GM21367 (cell line): ENCODE measurements around the gene CAPN14.

Experiments
- ATAC-seq: cut with Tn5 transposase; IDR thresholded peaks from one replicate; pipeline ENCODE4 v1.9.1; 2021; ENCODE audit not compliant: unreplicated experiment

The CAPN14 gene

DNA sequence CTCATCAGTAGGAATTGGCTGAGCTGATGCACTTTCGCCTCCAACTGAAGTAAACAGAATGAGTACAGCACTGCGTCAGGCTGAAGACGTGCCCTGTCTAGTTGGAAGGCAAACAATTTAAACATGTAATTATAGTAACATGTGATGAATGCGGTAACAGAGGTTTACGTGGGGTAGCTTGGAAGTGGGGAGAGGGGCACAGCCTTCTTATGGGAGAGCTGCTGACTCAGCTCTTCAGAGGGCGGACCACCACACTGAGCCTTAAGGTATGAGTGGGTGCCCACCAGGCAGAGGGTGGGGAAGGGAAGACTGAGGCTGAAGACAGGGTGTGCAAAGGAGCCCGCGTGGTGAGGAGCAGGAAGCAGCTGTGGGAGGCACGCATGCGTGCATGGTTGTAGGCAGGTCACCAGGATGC is 10.4 kb upstream of the CAPN14 start:
- ATAC-seq = no peak

DNA sequence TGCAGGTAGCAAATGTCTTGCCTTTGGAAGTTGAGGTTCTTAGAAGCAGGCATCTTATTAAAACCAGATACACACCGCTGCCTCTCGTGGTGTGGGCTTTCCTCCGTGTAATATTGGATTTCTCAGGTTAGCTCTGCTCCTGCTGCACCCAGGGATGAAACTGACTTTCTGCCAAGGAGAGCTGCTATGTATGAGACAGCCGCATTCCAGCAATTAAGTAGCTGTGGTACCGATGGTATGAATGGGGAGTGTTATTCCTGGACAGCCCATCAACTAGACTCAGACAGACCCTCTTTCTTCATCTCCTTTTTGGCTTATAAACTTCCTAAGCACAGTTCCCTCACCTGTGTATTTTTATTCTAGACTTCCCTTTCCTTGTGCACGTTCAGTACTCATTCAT is 9.8 kb upstream of the CAPN14 start:
- no peak for ATAC-seq

DNA sequence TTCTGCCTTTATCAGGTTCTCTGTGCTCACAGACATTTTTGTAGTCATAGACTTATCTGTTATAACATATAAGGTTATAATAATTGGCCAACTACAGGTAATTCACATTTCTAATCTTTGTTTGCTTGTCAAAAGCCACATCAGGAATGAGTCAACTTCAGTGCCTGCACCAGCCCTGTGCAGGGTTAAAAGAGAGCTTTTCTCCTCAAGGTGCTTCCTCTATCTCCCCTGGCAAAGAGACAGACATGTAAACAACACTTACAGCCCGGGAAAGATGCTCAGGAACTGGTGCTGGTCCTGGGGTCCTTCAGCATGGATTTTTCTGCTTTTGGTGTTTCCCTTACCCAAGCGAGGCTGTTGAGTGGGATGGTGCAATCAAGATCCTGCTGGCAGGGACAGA is 9.0 kb upstream of the CAPN14 start:
- ATAC-seq = no peak

DNA sequence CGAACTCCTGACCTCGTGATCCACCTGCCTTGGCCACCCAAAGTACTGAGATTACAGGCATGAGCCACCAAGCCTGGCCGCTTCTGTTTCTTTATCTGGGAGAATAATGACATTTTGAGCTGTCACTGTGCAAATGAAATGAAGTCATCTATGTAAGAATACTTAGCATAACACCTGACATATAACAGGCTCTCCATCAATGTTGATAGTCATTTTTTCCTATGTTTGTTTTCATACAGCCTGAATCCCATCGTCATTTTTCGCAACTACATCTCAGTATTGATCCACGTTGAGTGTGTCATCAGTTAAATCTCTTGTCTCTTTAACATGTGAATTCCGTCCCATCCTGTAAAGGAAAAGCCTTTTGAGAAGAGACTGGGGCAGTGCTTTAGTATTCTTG is 6.4 kb upstream of the CAPN14 start:
- no peak for ATAC-seq

DNA sequence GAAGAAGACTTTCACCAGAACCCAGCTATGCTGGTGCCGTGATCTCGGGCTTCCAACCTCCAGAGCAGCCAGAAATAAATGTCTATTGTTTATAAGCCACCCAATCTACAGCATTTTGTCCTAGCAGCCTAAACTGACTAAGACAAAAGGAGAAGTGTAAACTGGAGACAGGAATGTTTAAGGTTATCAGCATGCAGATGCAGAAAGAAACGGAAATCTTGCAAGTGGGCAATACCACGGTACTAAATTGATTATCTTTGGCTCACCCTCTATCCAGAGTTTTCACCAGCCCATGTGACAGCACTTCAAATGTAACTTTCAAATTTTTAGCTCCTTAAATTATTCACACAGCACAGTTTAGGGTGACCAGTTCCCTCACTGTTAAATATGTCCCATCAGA is 5.7 kb upstream of the CAPN14 start:
- ATAC-seq = no peak

DNA sequence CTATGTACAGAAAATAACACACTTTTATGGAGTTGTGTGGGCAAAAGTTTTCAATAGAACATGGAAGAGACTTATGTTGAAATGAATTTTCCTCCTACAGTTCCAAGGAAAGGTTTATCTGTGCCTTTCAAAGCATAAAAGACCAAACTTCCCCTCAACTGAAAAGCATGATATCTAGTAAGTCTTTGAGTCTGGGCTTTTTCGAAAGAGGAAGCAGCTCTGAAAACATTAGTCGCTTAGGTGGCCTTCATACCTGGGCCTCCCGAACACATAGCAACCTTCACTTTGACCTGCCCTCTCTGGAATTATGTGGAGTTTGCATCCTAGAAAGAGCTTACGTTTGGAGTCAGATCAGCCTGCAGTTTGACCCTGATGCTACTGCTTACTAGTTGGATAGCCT is 4.8 kb upstream of the CAPN14 start:
- no peak for ATAC-seq

DNA sequence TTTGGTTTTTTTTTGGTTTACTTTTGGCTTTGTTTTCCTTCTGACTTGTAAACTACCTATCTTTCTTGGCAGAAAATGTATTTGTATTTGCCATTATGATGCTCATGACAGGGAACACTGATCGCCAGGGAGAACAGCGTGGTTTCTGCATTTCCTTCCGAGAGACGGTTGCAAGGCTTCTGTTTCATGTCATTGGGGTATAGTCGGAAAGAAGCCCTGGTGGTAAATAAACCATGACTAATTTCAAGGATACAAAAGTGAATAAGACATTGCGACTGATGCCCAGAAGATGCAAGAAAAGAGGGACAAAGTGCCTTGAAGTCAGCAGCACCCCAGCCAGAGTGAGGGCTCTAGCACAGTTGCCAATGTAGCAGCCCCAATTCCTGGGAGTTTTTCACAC is 4.2 kb upstream of the CAPN14 start:
- no peak for ATAC-seq

DNA sequence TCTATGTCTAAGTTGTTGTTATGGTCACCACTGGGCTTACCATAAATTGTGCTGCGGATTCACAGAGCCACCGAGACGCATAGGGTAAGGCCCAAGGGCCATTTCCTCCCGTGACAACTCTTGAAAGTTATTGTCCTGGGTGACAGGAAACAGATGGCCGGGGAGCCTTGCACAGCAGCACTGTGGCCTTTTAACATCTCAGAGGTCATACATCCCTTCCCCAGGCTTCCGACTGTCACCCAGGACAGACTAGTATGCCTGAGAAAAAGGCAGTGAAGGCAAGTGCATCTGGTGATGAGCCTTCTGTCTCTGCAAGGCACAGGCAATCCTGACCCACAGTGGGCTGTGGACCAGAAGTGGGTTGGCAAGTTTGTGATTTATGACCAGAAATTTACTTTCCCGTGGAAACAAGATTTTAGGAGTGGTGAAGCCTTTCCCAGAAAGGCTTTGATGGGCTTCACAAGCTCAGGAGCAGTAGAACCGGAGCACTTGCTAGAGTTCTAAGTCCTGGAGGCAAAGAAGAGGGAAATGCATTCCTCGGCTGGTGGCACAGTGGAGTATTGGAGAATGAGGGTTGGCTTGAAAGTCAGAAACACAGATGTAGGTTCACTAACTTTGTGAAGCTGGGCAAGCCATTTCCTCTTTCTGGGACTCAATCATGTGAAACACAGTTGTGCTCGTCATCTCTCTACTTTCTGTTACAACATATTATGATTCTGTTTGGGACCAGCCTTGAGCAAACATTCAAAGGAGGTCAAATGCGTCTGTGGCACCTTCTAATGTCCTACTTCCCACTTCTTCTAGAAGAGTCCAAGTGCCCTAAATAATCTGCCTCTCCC is 2.0 kb upstream of the CAPN14 start:
- ATAC-seq = peak; percentile 69

DNA sequence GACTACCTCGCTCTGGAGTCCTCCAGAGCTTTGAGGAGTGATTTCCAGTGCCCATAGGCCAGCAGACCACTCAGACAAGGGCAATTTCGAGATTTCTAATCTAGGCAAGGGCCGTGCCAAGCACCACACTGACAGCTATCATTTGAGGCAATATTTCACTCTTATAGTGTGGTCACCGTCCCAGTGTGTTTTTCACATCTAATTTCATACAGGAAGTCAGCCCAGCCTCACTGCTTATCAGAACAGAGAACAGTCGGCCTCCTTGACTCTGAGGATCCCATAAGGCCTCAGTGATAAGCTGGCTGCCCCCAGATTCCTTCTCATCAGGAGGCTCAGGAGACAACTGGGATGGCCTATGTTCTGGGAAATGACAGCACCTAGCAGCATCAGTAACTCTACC is 581 bp downstream of the CAPN14 start:
- ATAC-seq = peak; percentile 42

DNA sequence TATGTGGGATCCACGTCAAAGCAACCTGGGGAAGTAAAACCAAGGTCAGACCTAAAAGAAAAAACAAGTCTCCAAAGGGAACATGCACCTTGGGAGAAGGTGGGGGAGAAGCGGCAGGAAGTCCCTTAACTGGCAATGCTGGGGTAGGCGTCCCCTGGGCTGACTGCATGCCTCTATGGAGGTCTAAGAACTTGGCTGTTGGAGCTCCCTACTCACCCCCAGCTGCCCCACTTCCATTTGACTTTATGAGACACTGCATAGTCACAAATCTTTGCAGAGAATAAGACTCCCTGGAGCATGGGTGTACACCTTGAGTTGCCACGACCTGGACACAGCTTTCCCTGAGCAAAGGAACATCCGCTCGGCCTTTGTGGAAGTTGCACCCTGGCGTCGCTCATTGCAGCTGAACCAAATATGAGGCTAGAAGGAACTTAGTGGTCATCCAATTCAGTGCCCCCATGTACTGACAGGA is 2.8 kb downstream of the CAPN14 start:
- ATAC-seq = no peak

DNA sequence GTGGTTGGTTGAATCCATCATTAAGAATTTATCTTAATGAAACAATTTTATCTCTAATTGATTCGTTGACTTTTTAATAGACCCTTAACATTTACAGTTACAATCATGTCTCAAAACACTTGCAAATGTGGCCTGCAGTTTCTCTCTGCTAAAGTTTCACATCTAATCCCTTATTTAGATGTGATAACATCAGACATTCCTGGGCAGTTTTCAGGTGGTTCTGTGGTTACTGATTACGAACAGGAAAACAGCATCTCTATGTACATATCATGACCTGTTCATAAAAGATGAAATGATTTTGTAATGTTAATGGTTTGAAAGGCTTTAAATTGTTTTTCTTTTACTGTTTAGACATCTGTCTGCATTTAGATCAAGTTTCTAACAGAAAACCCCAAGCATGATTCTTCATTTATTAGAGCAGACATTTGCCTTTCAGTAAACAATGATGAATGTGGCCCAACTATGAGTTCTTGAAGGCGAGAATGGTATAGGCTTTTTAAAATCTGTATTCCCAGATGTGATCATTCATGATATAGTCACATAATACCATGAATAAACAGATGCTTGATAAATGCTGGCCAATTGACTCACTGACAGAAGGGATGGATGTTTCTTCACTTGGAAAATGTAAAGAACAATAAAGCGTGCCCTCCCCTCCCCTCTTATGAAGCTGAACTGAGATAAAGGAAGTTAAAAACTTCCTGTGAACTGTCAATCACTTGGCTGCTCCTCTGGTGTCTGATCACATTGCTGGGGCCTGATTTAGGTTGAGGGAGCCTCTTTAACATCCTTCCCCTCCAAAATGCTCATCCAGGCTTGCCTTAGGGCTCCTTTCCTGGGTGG is 3.5 kb downstream of the CAPN14 start:
- ATAC-seq = no peak

DNA sequence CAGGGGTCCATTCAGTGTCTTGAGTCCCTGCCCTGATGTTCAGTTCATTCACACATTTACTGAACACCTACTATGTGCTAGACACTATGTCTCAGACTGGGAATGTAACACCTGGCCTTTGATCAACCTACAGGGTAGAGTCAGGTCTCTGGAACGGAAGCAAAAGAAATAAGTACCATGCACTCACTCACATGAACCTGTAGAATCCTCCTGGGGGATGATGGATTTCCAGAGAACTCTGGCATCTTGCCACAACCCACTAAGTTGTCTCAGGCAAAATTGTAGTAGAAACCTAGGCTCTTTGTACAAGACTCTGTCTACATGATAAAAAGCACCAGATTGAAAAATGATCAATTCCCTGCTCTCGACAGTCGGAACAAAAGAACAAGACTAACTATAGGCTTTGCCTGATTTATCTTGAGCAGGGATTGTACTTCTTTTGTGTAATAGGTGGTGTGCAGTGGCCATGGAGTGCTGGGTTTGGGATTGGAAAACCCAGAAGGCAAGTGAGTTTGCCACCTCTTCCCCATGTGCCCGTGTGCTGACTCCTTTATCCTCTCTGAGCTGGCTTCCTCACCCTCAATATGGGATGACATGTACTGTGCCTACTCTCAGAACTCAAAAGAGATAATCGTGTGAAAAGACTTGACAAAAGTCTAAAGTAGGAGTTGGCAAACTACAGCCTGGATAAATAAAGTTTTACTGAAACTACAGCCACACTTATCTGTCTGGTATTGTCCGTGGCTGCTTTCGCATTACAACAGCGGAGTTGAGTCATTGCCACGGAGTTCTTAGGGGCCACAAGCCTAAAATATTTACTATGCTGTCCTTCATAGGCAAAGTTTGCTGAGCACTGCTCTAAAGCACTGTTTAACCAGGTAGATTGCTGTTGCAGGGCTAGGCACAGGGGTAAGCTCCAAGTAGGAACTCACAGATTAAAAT is 4.4 kb downstream of the CAPN14 start:
- no peak for ATAC-seq

DNA sequence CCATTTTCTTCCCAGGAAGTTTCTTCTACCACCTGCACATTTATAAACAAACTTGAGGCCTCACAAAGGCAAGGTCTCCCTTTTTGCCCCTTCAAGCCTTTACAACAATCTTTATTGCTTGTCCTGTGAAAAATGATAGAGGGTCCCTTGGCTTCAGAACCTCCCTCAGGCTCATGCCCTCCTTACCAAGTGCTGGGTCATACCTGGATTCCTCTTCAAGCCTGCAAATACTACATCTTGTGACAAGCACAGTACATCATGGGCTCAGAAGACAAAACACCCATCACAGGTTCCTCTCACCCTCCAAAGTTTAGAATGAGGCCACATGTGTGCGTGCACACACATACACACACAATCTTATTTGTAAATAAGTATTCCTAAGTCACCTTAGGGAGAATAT is 9.1 kb downstream of the CAPN14 start:
- no peak for ATAC-seq

DNA sequence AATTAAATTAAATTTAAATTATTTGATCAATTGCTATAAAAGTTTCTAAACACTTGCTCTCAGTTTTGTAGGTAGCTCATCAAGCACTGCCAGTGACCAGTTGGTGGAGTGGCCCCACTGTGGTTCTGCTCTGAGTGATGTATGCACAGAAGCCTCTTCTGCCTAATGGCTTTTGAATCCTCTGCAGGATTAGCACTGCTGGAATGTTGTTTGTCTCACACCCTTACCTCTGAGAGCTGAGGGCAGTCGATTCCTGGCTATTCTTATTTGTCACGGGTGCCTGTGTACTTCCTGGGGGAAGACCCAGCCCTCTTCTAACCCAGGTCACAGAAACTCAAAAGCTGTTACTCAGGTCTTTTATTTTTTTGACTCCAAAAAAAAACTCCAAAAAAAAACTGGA is 9.5 kb downstream of the CAPN14 start:
- no peak for ATAC-seq

DNA sequence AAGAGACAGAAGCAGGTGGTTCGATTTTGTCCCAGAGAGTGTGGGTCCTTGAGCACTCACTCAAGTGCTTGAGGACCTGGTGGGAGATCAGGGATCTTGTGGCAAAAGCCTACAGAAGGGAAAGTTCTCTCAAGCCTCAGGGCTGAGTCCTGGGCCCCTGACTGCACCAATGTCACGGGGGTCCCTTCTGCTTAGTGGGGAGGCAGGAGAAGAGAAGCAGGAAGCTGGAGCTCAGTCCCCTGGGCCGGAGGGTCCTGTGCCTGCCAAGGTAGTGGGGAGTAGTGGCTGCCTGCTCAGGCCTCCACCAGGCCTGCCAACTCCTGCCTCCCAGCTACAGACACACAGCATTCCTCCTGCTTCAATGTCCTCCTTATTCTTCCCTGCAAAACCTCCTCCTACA is 11.7 kb downstream of the CAPN14 start:
- no peak for ATAC-seq

DNA sequence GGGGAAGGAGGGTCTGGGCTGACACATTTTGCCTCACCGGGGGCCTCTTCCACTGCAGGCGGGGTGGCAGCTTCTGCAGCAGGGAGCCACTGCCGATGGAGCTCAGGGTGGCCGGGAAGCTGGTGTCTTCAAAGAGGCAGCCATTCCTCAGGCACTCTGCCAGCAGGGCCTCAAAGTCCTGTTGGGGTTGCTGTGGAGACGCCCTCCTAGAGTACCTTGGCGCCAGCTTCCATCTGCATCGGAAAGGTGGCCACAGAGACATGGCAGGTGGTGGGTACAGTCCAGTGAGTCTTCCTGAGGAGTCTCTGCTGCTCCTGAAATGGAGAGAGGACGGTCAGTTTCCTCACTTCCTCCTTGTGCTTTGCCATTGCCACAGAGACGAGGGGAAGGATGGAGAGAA is 12.1 kb downstream of the CAPN14 start:
- ATAC-seq = no peak

DNA sequence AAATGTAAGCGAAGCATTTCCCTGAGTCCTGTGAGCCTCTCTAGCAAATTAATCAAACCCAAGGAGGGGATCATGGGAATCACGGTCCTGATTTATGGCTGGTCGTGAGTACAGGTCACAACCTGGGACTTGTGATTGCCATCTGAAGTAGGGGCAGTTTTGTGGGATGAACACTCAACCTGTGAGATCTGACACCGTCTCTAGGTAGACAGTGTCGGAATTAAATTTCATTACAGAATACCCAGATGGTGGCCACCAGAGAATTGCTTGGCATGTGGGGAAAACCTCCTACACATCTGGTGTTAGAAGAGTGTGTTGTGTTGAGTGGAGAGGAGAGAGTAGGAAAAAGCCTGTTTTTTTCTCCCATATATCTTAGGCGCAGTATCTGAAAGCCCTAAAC is 12.5 kb downstream of the CAPN14 start:
- no peak for ATAC-seq

DNA sequence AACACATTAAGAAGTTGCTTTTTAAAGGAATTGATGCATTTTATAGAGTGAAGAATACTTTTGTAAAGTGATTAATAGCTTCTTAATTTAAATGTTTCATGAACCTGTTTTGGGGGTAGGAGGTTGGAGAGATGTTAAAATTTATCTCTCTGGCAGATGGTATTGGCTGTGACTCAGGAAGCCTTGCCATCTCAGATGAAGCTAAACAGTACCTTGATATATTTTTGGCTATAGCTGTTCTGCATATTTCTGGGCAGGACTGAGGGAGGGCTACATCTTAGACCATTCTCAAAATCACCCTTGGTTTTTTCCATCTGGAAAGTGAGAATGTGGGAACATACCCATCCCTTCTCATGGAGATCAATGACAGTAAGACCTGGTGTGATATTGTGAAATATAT is 13.4 kb downstream of the CAPN14 start:
- no peak for ATAC-seq

DNA sequence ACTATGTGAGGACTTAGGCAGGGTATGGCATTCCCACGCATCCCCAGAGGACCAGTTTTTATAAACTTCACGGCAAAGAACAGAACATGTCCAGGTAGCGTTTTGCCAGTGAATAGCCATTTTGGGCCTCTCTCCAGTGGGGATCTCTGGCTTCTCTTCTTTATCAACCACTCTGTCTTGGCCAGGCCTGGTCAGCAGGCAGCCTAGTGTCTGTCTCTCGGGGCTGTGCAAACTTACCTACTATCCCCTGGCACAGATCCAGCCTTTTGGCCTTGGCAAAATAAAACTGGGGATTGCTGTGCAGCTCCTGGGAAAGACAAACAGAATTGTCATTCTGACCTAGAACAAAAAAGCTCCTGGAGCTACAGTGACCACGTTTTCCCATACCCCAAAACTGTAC is 14.5 kb downstream of the CAPN14 start:
- ATAC-seq = no peak

DNA sequence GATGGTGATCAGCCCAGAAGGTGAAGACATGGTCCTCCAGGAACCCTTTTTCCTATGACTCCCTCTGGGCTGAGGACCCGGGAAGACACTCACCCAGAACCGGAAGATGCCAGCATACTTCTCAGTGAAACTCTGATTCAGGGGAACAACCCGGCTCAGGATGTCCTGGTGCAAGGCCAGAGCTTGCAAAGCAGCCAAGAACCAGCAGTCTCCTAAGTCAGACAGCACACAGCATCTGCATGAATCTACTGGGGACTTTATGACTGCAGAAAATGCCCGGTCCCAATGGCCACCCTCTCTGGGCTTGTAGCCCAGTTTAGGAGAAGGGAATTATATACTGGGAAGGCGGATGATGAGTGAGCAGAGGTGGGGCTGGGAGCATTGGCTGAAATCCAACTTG is 15.3 kb downstream of the CAPN14 start:
- ATAC-seq = no peak

DNA sequence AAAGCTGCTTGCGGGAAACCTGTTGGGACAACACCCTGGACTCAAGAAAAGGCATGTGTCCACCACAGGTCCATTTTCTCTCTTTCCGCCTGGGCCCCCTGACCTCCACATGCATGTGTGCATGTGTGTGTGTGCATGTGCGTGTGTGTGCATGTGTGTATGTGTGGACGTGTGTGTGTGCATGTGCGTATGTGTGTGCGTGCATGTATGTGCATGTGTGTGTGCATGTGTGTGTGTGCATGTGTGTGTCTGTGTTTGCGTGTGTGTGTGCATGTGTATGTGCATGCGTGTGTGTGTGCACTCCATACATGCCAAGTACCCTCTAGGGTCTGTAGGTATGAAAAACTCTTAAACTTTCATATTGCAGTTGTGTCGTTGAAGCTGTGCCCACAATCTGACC is 16.3 kb downstream of the CAPN14 start:
- no peak for ATAC-seq
